Measurements from ENCODE around the gene EPB41L4A. TPM values are rescaled to one million over a fixed set of nuclear protein-coding genes. Genes with fewer than 3 reads are reported as not detected.

EPB41L4A gene
- polyA plus RNA-seq, 3 donors from 2014 or later: 2.4 to 11.7 (median 6.0) TPM

- Mint-ChIP-seq H3K4me3 (no peak overlapping the region), H3K9me3 (peaks cover 0 to 2% (median 0%) of the 10 kb centered on the region in 6 donors), H3K36me3 (peaks cover 0 to 15% (median 5%) of the 10 kb centered on the region in 3 donors), H3K4me1 (peaks cover 18 to 20% of the 10 kb centered on the region in 2 donors), H3K27me3 (ENCODE audit: low read depth in 3 of 3) (no peaks in the 10 kb centered on the region), H3K27ac (no peak overlapping the region)
- DNase-seq: no peak
These were observed 151.8 kb downstream of the EPB41L4A start for GRCh38 chr5:112267231-112267630.

- no peak for DNase-seq
- Mint-ChIP-seq H3K27me3 (ENCODE audit: low read depth in 3 of 3) (peaks cover 0 to 1% (median 0%) of the 10 kb centered on the region in 3 donors), H3K4me1 (peaks cover 0 to under 1% of the 10 kb centered on the region in 2 donors), H3K36me3 (peaks cover 0 to 17% (median 5%) of the 10 kb centered on the region in 3 donors), H3K27ac (no peak overlapping the region), H3K4me3 (no peak overlapping the region), H3K9me3 (peaks cover 0 to under 1% (median 0%) of the 10 kb centered on the region in 6 donors)
These were observed 154.4 kb downstream of the EPB41L4A start for GRCh38 chr5:112264666-112265065.

- Mint-ChIP-seq H3K27me3 (ENCODE audit: low read depth in 3 of 3) (peaks cover 0 to 2% (median 0%) of the 10 kb centered on the region in 3 donors), H3K4me1 (no peaks in the 10 kb centered on the region), H3K27ac (no peak overlapping the region), H3K9me3 (peaks cover 0 to 2% (median 0%) of the 10 kb centered on the region in 6 donors), H3K36me3 (peaks cover 0 to 18% (median 5%) of the 10 kb centered on the region in 3 donors), H3K4me3 (no peak overlapping the region)
- DNase-seq: no peak
These were observed 154.9 kb downstream of the EPB41L4A start for GRCh38 chr5:112264151-112264550.

- peaks cover 0 to 22% (median 9%) of the 10 kb centered on the region in 3 donors for H3K36me3 Mint-ChIP-seq
- H3K27me3 Mint-ChIP-seq (ENCODE audit: low read depth in 3 of 3): peaks cover 0 to 2% (median 0%) of the 10 kb centered on the region in 3 donors
- H3K4me1 Mint-ChIP-seq: no peaks in the 10 kb centered on the region
- DNase-seq: no peak
- H3K27ac Mint-ChIP-seq: no peak overlapping the region
- no peak overlapping the region for H3K4me3 Mint-ChIP-seq
- H3K9me3 Mint-ChIP-seq: peaks cover 0 to 2% (median 0%) of the 10 kb centered on the region in 6 donors
These were observed 155.6 kb downstream of the EPB41L4A start for GRCh38 chr5:112263469-112263868.

- Mint-ChIP-seq H3K27ac (no peak overlapping the region), H3K27me3 (ENCODE audit: low read depth in 3 of 3) (peaks cover 0 to 2% (median 0%) of the 10 kb centered on the region in 3 donors), H3K36me3 (peaks cover 0 to 20% (median 9%) of the 10 kb centered on the region in 3 donors)
These were observed 160.5 kb downstream of the EPB41L4A start for GRCh38 chr5:112258571-112258970.

GRCh38 chr5:112257976-112258375 lies 161.1 kb downstream of the EPB41L4A start:
- Mint-ChIP-seq H3K4me3 (no peak overlapping the region), H3K27me3 (ENCODE audit: low read depth in 3 of 3) (peaks cover 0 to 2% (median 0%) of the 10 kb centered on the region in 3 donors), H3K4me1 (no peaks in the 10 kb centered on the region), H3K9me3 (peaks cover 0 to 2% (median 0%) of the 10 kb centered on the region in 6 donors), H3K36me3 (peaks cover 0 to 17% (median 7%) of the 10 kb centered on the region in 3 donors), H3K27ac (no peak overlapping the region)
- no peak for DNase-seq

More at GRCh38 chr5:112258571-112258970, 160.5 kb downstream of the EPB41L4A start:
- Mint-ChIP-seq H3K4me1 (no peaks in the 10 kb centered on the region), H3K4me3 (no peak overlapping the region), H3K9me3 (peaks cover 0 to 2% (median 0%) of the 10 kb centered on the region in 6 donors)
- no peak for DNase-seq

GRCh38 chr5:112257005-112257404 lies 162.1 kb downstream of the EPB41L4A start:
- no peaks in the 10 kb centered on the region for H3K4me1 Mint-ChIP-seq
- H3K36me3 Mint-ChIP-seq: peaks cover 0 to 11% (median 4%) of the 10 kb centered on the region in 3 donors
- H3K27ac Mint-ChIP-seq: no peak overlapping the region

GRCh38 chr5:112254303-112254702 lies 164.8 kb downstream of the EPB41L4A start:
- DNase-seq: no peak
- no peaks in the 10 kb centered on the region for H3K4me1 Mint-ChIP-seq
- no peak overlapping the region for H3K4me3 Mint-ChIP-seq
- H3K36me3 Mint-ChIP-seq: peaks cover 0 to 8% (median 4%) of the 10 kb centered on the region in 3 donors
- peaks cover 0 to 1% (median 0%) of the 10 kb centered on the region in 3 donors for H3K27me3 Mint-ChIP-seq (ENCODE audit: low read depth in 3 of 3)
- H3K9me3 Mint-ChIP-seq: no peaks in the 10 kb centered on the region
- H3K27ac Mint-ChIP-seq: no peak overlapping the region

More at GRCh38 chr5:112257005-112257404, 162.1 kb downstream of the EPB41L4A start:
- Mint-ChIP-seq H3K9me3 (peaks cover 0 to 2% (median 0%) of the 10 kb centered on the region in 6 donors), H3K27me3 (ENCODE audit: low read depth in 3 of 3) (peaks cover 0 to 2% (median 0%) of the 10 kb centered on the region in 3 donors), H3K4me3 (no peak overlapping the region)
- no peak for DNase-seq

- Mint-ChIP-seq H3K36me3 (peaks cover 0 to 4% (median 0%) of the 10 kb centered on the region in 3 donors), H3K27ac (no peak overlapping the region), H3K27me3 (ENCODE audit: low read depth in 3 of 3) (peaks cover 0 to 1% (median 0%) of the 10 kb centered on the region in 3 donors), H3K9me3 (no peaks in the 10 kb centered on the region), H3K4me1 (no peaks in the 10 kb centered on the region), H3K4me3 (no peak overlapping the region)
- DNase-seq: no peak
These were observed 165.4 kb downstream of the EPB41L4A start for GRCh38 chr5:112253478-112254250.

GRCh38 chr5:112250551-112250950 lies 168.5 kb downstream of the EPB41L4A start:
- Mint-ChIP-seq H3K9me3 (no peaks in the 10 kb centered on the region), H3K4me1 (no peaks in the 10 kb centered on the region), H3K27me3 (ENCODE audit: low read depth in 3 of 3) (peaks cover 0 to 3% (median 2%) of the 10 kb centered on the region in 3 donors), H3K4me3 (no peak overlapping the region), H3K27ac (no peak overlapping the region), H3K36me3 (peaks cover 0 to 12% (median 0%) of the 10 kb centered on the region in 3 donors)
- DNase-seq: no peak

- no peak for DNase-seq
- H3K27ac Mint-ChIP-seq: no peak overlapping the region
- peaks cover 0 to 21% (median 0%) of the 10 kb centered on the region in 3 donors for H3K36me3 Mint-ChIP-seq
- H3K27me3 Mint-ChIP-seq (ENCODE audit: low read depth in 3 of 3): peaks cover 0 to 6% (median 4%) of the 10 kb centered on the region in 3 donors
- no peaks in the 10 kb centered on the region for H3K4me1 Mint-ChIP-seq
- H3K4me3 Mint-ChIP-seq: no peak overlapping the region
- no peaks in the 10 kb centered on the region for H3K9me3 Mint-ChIP-seq
These were observed 170.5 kb downstream of the EPB41L4A start for GRCh38 chr5:112248623-112249022.

GRCh38 chr5:112247960-112248359 lies 171.1 kb downstream of the EPB41L4A start:
- Mint-ChIP-seq H3K36me3 (peaks cover 0 to 21% (median 0%) of the 10 kb centered on the region in 3 donors), H3K9me3 (no peaks in the 10 kb centered on the region), H3K4me1 (no peaks in the 10 kb centered on the region), H3K27ac (no peak overlapping the region), H3K4me3 (no peak overlapping the region), H3K27me3 (ENCODE audit: low read depth in 3 of 3) (peaks cover 0 to 6% (median 4%) of the 10 kb centered on the region in 3 donors)
- no peak for DNase-seq

- no peak overlapping the region for H3K27ac Mint-ChIP-seq
- H3K36me3 Mint-ChIP-seq: peaks cover 0 to 21% (median 0%) of the 10 kb centered on the region in 3 donors
- H3K9me3 Mint-ChIP-seq: no peaks in the 10 kb centered on the region
- H3K4me3 Mint-ChIP-seq: no peak overlapping the region
- DNase-seq: no peak
- no peaks in the 10 kb centered on the region for H3K4me1 Mint-ChIP-seq
- peaks cover 0 to 5% (median 4%) of the 10 kb centered on the region in 3 donors for H3K27me3 Mint-ChIP-seq (ENCODE audit: low read depth in 3 of 3)
These were observed 173.4 kb downstream of the EPB41L4A start for GRCh38 chr5:112245656-112246055.

GRCh38 chr5:112239996-112240395 lies 179.1 kb downstream of the EPB41L4A start:
- Mint-ChIP-seq H3K27me3 (ENCODE audit: low read depth in 3 of 3) (peaks cover 0 to 2% (median 1%) of the 10 kb centered on the region in 3 donors), H3K9me3 (peaks cover 0 to 2% (median 0%) of the 10 kb centered on the region in 6 donors), H3K4me1 (no peaks in the 10 kb centered on the region), H3K4me3 (no peak overlapping the region), H3K27ac (no peak overlapping the region), H3K36me3 (peaks cover 0 to 10% (median 0%) of the 10 kb centered on the region in 3 donors)
- DNase-seq: no peak
